ENCODE results near the gene RAD51B. TPM values are rescaled to one million over a fixed set of nuclear protein-coding genes. Genes with fewer than 3 reads are reported as not detected.
A peak's percentile ranks its signal among the peaks of the same experiment; 100 is the strongest.

RAD51B gene
- total RNA-seq, 1 donor from 2014 or later, result 16.7 TPM

GRCh38 chr14:68085742-68086141 is 266.2 kb downstream of the RAD51B start:
- H3K36me3 Mint-ChIP-seq (ENCODE audit: low read depth), result no peaks in the 10 kb centered on the region
- H3K9me3 Mint-ChIP-seq, result no peaks in the 10 kb centered on the region
- DNase-seq (ENCODE audit: low read depth, low spot score), result no peak
- peak overlapping the region; percentile 85 for H3K27ac Mint-ChIP-seq (ENCODE audit: unreplicated experiment)
- no peak overlapping the region for H3K4me3 Mint-ChIP-seq
- no peak for TF ChIP-seq CTCF (conservative IDR thresholded peaks at IDR 0.05)
- H3K27me3 Mint-ChIP-seq (ENCODE audit: low read depth), result no peaks in the 10 kb centered on the region
- H3K4me1 Mint-ChIP-seq, result peaks cover 42% of the 10 kb centered on the region

GRCh38 chr14:68088451-68088854 is 268.9 kb downstream of the RAD51B start:
- Mint-ChIP-seq H3K27me3 (ENCODE audit: low read depth) (no peaks in the 10 kb centered on the region), H3K36me3 (ENCODE audit: low read depth) (peaks cover under 1% of the 10 kb centered on the region), H3K9me3 (no peaks in the 10 kb centered on the region), H3K4me3 (no peak overlapping the region), H3K27ac (ENCODE audit: unreplicated experiment) (no peak overlapping the region), H3K4me1 (peaks cover 37% of the 10 kb centered on the region)
- DNase-seq (ENCODE audit: low read depth, low spot score), result no peak
- TF ChIP-seq CTCF (conservative IDR thresholded peaks at IDR 0.05), result no peak

- Mint-ChIP-seq H3K9me3 (peaks cover 3% of the 10 kb centered on the region), H3K4me1 (peaks cover 36% of the 10 kb centered on the region), H3K36me3 (ENCODE audit: low read depth) (peaks cover 5% of the 10 kb centered on the region), H3K27ac (ENCODE audit: unreplicated experiment) (peak overlapping the region; percentile 68), H3K4me3 (no peak overlapping the region), H3K27me3 (ENCODE audit: low read depth) (no peaks in the 10 kb centered on the region)
- DNase-seq (ENCODE audit: low read depth, low spot score), result no peak
- TF ChIP-seq CTCF (conservative IDR thresholded peaks at IDR 0.05), result no peak
These were observed 269.7 kb downstream of the RAD51B start for GRCh38 chr14:68089146-68089731.

- peaks cover 5% of the 10 kb centered on the region for H3K4me1 Mint-ChIP-seq
- no peak for TF ChIP-seq CTCF (conservative IDR thresholded peaks at IDR 0.05)
- H3K27me3 Mint-ChIP-seq (ENCODE audit: low read depth), result no peaks in the 10 kb centered on the region
- no peak overlapping the region for H3K27ac Mint-ChIP-seq (ENCODE audit: unreplicated experiment)
- no peak for DNase-seq (ENCODE audit: low read depth, low spot score)
- H3K4me3 Mint-ChIP-seq, result no peak overlapping the region
- peaks cover 12% of the 10 kb centered on the region for H3K9me3 Mint-ChIP-seq
- peaks cover 19% of the 10 kb centered on the region for H3K36me3 Mint-ChIP-seq (ENCODE audit: low read depth)
These were observed 274.6 kb downstream of the RAD51B start for GRCh38 chr14:68094158-68094557.

GRCh38 chr14:68094752-68095151 is 275.2 kb downstream of the RAD51B start:
- H3K9me3 Mint-ChIP-seq, result peaks cover 15% of the 10 kb centered on the region
- H3K36me3 Mint-ChIP-seq (ENCODE audit: low read depth), result peaks cover 23% of the 10 kb centered on the region
- DNase-seq (ENCODE audit: low read depth, low spot score), result no peak
- no peak overlapping the region for H3K4me3 Mint-ChIP-seq
- H3K4me1 Mint-ChIP-seq, result no peaks in the 10 kb centered on the region
- no peaks in the 10 kb centered on the region for H3K27me3 Mint-ChIP-seq (ENCODE audit: low read depth)
- TF ChIP-seq CTCF (conservative IDR thresholded peaks at IDR 0.05), result no peak
- no peak overlapping the region for H3K27ac Mint-ChIP-seq (ENCODE audit: unreplicated experiment)
